GM12878 (cell line): ENCODE results near the gene NAA10.

Experiments
- CHD2 ChIP-seq: IDR thresholded peaks from 2 replicates; pipeline ENCODE4 v1.6.1; 2011; ENCODE audit warnings: low read depth, low read length, improper control_type of control experiment, borderline replicate concordance
- EGR1 ChIP-seq, 2 experiments: IDR thresholded peaks; 1 replicate in 1 of 2; 2 replicates in 1 of 2; pipeline ENCODE4 v1.6.1; 2011 to 2012; ENCODE audit warnings: low read depth in 2 of 2, low read length in 2 of 2, borderline replicate concordance in 1 of 2, mild to moderate bottlenecking in 1 of 2, moderate library complexity in 1 of 2
- EZH2 ChIP-seq: IDR thresholded peaks from 2 replicates; pipeline ENCODE4 v1.6.1; 2012; ENCODE audit warnings: low read depth, mild to moderate bottlenecking, control low read depth, inconsistent platforms, low read length, borderline replicate concordance; ENCODE audit not compliant: control insufficient read depth
- TF ChIP-seq, protein P1 (sequence below): fragments of 150-350 bp; IDR thresholded peaks from 2 replicates; pipeline ENCODE4 v1.6.1; 2016; ENCODE audit warnings: low read depth, low read length
- TF ChIP-seq, protein P2 (sequence below), 3 experiments: IDR thresholded peaks in 2 of 3; conservative IDR thresholded peaks in 1 of 3; 2 replicates each; pipeline ENCODE4 v1.5.1; 2011; ENCODE audit warnings: low read depth in 3 of 3, low read length in 3 of 3, mild to moderate bottlenecking in 3 of 3, control low read depth in 2 of 3, moderate library complexity in 2 of 3, inconsistent platforms in 1 of 3, mixed read lengths in 1 of 3; ENCODE audit not compliant: control insufficient read depth in 2 of 3, insufficient read depth in 1 of 3; ENCODE audit errors: extremely low read depth in 1 of 3

- TF ChIP-seq EZH2 (no peak), CHD2 (no peak), EGR1 (IDR thresholded peaks at IDR 0.05; ENCODE audit: borderline replicate concordance in 1 of 2, low read depth in 2 of 2, low read length in 2 of 2) (no peak)
- TF ChIP-seq, protein P1, sequence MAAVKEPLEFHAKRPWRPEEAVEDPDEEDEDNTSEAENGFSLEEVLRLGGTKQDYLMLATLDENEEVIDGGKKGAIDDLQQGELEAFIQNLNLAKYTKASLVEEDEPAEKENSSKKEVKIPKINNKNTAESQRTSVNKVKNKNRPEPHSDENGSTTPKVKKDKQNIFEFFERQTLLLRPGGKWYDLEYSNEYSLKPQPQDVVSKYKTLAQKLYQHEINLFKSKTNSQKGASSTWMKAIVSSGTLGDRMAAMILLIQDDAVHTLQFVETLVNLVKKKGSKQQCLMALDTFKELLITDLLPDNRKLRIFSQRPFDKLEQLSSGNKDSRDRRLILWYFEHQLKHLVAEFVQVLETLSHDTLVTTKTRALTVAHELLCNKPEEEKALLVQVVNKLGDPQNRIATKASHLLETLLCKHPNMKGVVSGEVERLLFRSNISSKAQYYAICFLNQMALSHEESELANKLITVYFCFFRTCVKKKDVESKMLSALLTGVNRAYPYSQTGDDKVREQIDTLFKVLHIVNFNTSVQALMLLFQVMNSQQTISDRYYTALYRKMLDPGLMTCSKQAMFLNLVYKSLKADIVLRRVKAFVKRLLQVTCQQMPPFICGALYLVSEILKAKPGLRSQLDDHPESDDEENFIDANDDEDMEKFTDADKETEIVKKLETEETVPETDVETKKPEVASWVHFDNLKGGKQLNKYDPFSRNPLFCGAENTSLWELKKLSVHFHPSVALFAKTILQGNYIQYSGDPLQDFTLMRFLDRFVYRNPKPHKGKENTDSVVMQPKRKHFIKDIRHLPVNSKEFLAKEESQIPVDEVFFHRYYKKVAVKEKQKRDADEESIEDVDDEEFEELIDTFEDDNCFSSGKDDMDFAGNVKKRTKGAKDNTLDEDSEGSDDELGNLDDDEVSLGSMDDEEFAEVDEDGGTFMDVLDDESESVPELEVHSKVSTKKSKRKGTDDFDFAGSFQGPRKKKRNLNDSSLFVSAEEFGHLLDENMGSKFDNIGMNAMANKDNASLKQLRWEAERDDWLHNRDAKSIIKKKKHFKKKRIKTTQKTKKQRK: no peak
- TF ChIP-seq, protein P2, sequence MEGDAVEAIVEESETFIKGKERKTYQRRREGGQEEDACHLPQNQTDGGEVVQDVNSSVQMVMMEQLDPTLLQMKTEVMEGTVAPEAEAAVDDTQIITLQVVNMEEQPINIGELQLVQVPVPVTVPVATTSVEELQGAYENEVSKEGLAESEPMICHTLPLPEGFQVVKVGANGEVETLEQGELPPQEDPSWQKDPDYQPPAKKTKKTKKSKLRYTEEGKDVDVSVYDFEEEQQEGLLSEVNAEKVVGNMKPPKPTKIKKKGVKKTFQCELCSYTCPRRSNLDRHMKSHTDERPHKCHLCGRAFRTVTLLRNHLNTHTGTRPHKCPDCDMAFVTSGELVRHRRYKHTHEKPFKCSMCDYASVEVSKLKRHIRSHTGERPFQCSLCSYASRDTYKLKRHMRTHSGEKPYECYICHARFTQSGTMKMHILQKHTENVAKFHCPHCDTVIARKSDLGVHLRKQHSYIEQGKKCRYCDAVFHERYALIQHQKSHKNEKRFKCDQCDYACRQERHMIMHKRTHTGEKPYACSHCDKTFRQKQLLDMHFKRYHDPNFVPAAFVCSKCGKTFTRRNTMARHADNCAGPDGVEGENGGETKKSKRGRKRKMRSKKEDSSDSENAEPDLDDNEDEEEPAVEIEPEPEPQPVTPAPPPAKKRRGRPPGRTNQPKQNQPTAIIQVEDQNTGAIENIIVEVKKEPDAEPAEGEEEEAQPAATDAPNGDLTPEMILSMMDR (IDR thresholded peaks at IDR 0.05 in 2 of 3, conservative IDR thresholded peaks at IDR 0.05 in 1 of 3; ENCODE audit: control insufficient read depth in 2 of 3, extremely low read depth in 1 of 3, insufficient read depth in 1 of 3, low read depth in 3 of 3, low read length in 3 of 3): no peak
These were observed 39.3 kb upstream of the NAA10 start for GRCh38 chrX:153974003-153974725.
